Smooth muscle cell of the brain vasculature (primary cell): ENCODE data around the gene SOX18.

ENCODE experiments used
- DNase-seq: peaks from one replicate; pipeline ENCODE4 v3.0.0-alpha.2; 2012; ENCODE audit warnings: low read depth, low spot score

SOX18 gene

GRCh38 chr20:64052987-64053840, 3.8 kb upstream of the SOX18 start:
- no peak for DNase-seq

DNA sequence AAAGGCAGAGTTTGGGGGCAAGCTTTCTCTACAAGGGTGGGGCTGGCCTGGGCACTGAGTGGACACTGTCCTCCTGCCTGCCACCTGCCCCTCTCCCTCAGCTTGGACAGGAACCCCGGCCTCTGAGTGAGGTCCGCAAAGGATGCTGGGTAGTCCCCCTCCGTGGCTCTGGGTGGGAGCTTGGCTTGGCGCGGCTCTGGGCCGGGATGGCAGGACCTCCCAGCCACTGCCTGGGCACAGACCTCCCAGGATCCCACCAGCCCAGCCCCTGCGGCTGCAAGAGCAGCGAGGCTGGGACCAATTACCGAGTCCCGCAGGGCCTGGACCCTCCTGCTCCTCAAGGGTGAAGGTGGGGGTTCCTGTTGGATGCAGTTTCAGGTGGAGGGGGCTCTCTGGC, 2.9 kb upstream of the SOX18 start:
- DNase-seq, result no peak

DNA sequence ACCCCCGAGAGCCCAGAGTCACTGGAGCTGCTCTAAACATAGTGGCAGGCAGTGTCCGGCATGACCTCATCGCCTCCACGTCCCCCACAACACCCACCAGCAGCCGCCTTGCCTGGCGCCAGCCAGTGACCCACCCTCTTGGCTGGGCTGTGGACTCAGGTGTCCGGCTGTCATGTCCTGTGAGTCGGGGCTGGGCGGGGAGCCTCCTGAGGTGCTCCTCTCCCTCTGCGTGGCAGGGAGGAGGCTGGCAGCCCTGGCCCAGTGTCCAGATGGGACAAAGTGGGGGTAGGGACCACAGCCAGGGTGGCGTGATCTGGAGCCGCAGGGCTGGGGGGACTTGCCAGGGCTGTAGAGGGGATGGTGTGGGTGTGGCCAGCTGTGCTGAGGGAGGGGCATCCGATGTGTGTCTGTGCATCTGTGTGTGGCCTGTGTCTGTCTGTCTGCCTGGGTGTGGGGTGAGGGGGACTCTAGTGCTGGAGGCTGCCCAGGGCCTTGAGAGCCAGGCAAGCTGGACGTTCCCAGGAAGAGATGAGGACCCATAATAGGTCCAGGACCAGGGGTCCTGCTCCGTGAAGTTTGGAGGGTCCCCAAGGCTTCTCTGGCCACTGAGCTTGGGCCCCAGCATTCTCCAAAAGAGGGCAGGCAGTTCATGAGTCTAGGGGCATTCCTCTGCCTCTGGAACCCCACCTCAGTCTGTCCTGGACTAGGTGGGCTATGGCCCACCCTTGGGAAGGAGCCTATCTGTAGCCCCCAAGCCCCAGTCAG, 2.3 kb upstream of the SOX18 start:
- no peak for DNase-seq

DNA sequence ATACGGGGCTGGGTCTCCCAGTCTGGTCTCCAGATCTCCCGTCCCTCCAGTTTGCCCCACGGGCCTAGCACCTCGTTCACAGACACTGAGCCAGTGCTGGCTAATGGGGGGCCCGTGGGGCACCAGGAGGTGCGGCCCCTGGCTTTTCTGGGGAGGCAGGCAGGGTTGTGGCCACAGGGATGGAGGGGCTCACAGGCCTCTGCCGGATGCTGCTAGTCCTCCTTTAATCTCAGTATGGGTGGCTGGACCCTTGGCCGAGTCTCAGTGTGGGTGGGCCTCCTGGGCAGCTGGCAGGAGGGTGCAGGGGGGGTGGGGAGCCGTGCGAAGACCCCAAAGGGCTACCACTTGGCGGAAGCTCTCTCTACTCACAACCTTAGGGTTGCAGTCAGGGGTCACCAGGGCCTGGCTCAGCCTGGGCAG, 1.6 kb upstream of the SOX18 start:
- no peak for DNase-seq

DNA sequence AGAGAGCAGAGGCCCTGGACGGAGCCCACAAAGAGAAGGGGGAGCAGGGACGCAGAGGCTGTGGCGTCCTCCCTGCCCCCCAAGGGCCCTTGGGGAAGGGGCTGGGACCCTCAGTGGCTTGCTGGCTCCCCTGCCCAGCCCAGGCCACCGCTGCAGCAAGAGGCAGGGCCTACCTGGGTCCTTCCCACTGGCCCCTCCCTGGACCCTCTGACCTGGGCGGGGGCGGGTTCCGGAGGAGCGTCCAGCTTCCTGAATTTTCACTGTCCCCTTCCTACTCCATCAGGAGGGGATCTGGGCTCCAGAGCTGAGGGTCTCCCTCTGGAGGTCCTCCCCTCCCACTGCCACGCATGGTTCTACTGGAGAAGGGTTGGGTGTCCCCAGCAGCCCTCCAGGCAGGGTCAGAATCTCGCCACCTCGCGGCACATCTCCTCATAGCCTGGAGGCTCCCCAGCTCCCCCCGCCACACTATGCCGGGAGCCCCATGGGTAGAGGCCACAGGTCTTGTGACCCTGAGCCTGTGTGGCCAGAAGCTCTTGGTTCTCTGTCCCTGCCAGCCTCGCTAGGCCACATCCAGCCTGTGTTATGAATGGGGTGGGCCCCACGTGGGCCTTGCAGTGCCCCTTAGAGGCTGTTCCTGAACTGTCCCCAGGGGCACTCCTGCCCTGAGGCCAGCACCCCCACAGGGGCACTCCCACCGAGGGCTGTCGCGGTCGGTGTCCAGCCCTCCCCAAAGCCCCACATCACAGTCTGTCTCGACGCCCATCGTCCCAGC, 1.0 kb upstream of the SOX18 start:
- DNase-seq, result no peak

GRCh38 chr20:64049878-64050260, 430 bp upstream of the SOX18 start:
- DNase-seq, result no peak

DNA sequence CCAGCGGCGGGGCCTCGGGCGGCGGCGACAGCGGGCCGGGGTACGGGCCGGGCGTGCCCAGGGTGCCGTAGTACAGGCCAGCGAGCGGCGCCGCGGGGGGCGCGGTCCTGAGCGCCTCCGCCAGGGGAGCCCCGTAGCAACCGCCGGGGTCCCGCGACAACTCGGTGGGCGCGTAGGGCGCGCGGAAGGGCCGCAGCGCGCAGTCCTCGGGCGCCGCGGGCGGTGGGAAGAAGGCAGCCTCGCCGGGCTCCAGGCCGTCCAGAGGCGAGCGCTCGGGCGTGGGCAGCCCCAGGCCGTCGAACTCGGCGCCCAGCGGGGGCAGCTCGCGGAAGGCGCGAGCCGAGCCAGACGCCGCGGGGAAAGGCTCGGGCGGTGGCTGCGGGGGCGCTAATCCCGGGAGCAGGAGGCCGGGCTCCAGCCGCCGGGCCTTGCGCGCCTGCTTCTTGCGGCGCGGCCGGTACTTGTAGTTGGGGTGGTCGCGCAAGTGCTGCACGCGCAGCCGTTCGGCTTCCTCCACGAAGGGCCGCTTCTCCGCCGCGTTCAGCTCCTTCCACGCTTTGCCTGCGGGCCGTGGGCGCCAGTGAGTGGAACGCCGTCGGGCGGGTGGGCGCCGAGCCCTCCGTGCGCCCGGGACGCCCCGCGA, 916 bp downstream of the SOX18 start:
- no peak for DNase-seq

- DNase-seq, result no peak
Measured at GRCh38 chr20:64047968-64048401, 1.5 kb downstream of the SOX18 start.

- DNase-seq, result no peak
Measured at GRCh38 chr20:64047046-64047389, 2.4 kb downstream of the SOX18 start.

DNA sequence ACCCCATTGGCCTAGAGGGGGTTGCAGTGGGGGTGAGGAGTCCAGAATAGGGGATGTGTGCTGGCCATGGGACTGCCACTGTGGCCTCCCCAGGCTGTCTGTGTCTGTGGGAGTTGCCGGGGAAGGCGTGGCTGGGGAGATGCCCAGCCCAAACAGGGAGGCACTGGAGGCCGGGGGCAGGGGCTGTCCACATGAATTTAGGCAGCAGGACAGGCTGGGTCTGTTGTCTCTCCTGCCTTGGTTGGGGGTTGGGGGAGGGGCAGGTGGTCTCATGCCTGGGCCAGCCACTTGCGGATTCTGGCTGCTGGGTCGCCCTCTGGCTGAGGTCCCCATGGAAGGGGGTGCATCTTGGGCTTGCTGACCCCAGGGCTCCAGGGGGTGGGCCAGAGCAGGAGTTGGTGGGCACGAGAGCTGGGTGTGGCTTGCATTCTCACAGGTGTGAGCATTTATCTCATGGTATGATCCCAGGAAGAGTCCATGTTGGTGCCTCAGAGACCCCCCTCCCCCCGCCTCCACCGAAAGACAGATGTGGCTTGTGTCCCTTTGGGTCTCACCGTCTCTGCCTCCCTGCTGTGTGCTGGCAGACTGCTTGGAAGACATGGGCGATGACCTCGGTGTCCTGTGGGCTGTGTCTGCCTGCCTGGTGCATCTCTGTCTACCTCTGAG, 4.0 kb downstream of the SOX18 start:
- no peak for DNase-seq

DNA sequence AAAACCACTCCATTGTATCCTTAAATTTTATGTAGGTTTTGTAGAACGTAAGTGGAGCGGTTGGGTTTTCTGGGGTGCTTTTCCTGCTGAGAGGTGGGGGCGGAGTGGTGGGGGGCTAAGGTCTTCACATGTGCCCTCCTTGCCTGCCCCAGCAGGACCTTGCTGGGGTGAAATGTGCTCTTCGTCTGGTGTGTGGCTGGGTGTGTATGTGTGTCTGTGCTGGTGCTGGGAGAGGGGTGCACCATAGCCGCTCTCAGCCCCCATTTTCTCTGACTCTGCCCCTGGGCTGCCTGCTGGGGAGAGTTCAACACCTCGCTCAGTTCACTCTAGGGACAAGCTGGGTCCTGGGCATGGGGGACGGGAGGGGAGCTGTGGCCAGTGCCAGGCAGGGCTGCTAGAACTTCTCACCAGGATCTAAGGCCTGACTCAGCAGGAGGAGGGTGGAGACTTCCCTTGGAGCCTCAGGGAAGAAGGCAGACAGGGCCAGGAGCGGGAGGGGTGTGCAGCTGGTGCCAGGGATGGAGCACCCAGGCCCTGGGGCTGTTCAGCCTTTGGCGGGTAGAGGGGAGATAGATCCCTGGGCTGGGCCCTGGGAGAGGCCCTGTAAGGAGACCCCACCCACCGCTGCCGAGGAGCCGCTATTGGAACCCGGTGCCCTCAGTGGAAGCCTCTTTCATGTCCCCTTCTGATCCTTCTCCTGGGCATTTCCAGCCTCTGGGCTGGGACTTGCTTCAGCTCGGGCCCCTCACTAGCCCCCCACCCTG, 4.8 kb downstream of the SOX18 start:
- no peak for DNase-seq

DNA sequence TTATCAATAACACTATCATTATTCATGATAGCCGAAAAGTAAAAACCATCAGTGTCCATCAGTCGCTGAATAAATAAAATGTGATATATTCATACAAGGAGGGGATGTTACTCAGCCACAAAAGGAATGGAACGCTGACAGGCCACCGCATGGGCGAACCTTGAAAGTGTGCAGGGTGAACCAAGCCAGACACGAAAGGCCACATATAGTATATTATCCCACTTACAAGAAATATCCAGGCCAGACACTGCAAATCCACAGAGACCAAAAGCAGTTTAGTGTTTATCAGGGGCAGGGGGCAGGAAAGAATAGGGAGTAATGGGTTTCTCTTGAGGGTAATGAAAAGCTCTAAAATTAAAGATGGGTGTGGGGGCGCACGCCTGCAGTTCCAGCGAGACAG, 5.7 kb downstream of the SOX18 start:
- DNase-seq, result no peak

DNA sequence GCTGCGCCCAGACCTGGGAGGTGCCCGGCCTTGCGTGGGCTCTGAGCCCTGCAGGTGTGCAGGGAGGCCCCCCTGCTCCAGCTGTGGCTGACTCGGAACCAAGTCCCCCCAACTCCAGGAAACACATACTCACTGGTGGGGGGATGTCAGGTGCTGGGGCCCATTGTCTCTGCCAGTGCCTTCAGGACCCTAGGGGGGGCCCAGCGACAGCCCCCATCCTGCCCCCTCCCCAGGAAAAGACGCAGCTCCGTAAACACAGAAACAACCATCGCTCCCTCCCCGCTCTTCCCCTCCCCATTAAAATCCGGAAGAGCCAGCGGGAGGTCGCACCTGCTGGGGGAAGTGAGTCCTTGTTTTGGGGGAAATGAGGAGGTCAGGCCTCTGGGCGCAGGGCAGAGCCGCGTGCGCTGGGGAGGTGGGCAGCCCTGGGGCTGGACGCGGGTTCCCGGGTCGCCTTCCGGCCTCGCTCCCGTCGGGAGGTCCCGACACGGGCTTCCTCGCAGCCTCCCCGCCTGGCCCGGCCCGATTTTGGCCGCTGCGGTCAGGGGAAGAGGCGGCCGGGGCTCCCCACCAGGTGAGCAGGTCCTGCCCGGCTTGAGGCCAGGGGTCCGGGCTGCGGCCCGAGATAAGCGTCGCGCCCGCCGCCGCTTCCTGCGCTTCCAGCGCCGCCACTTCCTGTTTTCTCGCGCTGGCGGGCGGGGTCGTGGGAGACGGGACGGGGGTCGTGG, 7.2 kb downstream of the SOX18 start:
- no peak for DNase-seq

- DNase-seq, result no peak
Measured at GRCh38 chr20:64041781-64042053, 7.7 kb downstream of the SOX18 start.

GRCh38 chr20:64041040-64041780, 8.2 kb downstream of the SOX18 start:
- DNase-seq, result no peak

- DNase-seq, result no peak
Measured at GRCh38 chr20:64040231-64041039, 9.0 kb downstream of the SOX18 start.

GRCh38 chr20:64039293-64040160, 9.9 kb downstream of the SOX18 start:
- no peak for DNase-seq
